ENCODE results near the gene NPC1L1.

NPC1L1 gene

DNA sequence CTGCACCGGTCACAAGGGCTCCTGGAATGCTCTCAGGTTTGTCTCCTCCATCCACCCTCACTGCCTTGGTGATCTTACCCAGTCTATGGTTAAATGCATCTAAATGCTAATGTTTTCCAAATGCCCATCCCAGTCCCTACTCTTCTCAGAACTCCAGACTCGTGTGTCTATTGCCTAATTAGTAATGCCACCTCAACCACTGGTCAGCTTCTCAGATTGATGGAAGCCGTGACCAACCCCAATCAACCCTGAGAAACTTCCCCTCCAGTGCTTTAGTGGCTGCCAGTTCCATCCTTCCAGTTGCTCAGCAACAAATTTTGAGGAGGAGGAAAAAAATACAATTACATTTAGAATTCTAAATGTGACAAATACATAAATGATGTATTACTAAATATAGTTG is 69.3 kb downstream of the NPC1L1 start:
- DNase-seq (ENCODE audit: low read depth in 3 of 3), result no peak

DNA sequence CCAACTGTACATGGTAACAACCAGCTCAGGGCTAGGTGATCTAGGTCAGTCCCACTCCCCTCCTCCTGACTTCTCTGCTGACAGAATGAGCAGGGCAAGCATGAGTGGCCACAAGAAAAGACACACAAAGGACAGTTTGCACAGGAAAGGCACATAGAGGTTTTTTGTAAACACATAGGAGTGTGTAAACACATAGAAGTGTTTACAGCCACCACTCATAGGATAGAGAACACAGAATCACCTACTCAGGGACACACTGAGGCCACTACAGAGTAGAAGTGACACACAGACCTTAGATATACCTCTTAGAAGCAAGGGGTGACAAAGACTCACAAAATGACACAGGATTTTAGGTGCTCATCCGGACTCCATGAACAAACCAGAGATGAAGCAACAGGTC is 69.7 kb downstream of the NPC1L1 start:
- DNase-seq (ENCODE audit: low read depth in 3 of 3), result no peak

DNA sequence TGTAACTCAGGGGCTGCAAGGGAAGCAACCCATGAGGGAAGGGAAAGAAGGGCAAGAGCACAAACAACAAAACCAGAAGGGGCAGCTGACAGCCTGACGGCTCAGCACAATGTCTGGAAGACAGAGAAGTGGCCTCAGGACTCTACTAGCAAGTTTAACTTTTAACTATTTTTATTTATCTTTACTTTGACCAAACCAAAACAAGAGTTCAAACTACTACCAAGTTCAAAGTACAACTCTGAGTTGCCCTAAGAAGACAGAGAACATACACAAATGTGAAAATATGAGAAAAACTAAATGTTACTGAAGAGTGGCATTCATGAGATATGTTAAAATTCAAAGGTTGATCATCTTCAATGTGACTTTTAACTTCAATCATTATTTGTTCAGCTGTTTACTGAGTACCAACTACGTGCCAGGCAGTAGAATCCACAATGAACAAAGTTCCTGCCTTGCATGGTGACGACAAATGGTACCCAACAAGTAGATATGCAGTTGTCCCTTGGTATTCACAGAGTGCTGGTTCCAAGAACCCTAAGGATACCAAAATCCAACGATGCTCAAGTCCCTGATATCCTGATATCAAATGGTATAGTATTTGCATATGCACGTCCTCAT is 70.4 kb downstream of the NPC1L1 start:
- DNase-seq (ENCODE audit: low read depth in 3 of 3), result no peak

DNA sequence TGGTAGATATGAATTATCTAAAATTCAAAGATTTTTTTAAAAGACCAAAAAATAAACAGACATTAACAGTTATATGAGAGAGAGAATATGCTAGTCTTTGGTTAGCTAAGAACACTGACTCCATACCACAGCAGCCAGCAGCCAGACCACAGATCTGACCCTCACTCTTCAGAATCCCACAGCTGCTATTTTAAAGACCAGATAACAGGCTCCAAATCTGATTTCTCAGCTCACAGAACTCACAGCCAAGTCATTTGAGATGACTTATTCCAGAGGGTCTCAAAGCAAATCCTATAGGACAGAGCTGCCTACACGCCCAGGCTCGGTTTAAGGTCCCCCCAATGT is 71.0 kb downstream of the NPC1L1 start:
- DNase-seq (ENCODE audit: low read depth in 3 of 3), result no peak

DNA sequence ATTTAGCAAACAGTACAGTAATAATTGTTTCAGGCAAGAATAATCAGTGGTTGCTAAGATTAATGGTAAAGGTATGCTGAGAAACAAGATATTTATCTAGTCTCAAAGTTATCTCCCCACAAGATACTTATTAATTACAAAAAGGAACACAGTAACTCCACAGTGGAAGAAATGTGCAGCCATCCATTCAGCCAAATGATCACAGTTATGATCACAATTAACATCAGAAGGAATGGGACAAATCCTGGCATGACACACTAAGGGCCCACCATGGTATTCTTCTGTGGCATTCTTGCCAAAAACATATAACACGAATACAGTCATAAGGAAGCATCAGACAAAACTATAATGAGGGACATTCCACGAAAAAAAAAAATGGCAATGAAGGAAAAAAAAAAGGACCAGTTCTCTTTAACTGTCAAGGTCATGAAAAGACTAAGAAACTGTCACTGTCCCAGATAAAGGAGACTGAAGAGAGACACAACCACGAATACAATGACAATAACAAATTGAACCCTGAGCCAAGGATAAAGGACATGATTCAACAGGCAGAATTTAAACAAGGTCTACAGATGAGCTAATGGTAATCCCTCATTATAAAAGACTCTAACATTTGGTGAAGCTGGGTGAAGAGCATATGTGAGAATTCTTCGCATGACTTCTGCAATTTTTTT is 71.5 kb downstream of the NPC1L1 start:
- DNase-seq (ENCODE audit: low read depth in 3 of 3), result no peak

DNA sequence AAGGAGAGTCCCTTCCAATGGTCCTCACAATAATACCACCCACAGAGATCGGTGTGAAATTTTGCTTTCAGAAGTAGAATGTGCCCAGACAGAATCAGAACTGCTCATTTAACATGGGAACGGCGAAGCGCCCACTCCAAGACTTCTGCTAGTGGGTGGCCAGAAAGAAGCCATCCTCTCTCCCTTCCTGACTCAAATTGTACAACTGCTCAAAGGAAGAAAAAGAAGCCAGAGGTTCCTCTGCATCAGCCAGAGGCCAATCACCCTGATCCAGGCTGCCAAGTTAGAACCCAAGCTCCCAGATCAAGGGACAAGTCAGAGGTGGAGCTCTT is 73.9 kb downstream of the NPC1L1 start:
- DNase-seq (ENCODE audit: low read depth in 3 of 3), result no peak

DNA sequence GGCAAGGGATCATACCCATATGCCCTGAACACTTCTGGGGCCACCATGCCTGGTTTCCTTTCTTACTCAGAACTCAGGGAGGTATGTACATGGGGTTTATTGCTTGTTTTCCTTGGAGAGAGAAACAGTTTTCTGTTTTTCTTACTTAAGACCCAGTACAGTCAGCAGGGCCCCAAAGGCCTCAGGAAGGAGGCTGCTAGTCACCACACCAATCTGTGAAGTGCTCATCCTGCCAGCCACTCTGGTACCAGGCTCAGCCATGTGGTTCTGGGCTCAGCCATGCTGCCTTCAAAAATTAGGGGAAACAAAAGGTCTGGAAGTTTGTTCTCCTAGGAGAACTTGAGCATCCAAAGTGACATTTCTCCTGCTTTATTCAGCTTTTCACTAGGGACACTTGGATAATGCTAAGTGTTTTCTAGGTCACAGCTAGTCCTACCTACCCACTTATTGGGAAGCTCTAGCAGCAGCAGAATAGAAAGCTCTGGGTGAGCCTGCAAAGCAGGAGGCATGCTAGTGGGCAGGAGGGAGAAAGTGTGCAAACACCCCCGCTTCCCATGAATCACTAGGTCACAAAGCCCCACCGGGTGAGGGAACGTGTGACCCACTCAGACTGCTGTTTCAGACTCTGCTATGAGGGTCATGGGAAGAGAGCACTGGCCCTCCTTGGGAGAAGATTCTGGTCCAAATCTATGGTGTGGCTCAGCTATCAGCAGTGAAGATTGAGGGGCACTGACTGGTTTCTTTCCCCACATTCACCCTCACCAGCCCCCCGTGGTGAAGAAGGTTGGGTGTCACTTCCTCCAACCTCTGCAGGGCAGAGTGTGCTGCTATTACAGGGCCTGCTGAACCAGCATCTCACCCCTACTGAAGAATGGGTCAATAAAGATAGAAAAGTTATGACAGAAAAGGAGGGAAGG is 74.6 kb downstream of the NPC1L1 start:
- DNase-seq (ENCODE audit: low read depth in 3 of 3), result no peak

DNA sequence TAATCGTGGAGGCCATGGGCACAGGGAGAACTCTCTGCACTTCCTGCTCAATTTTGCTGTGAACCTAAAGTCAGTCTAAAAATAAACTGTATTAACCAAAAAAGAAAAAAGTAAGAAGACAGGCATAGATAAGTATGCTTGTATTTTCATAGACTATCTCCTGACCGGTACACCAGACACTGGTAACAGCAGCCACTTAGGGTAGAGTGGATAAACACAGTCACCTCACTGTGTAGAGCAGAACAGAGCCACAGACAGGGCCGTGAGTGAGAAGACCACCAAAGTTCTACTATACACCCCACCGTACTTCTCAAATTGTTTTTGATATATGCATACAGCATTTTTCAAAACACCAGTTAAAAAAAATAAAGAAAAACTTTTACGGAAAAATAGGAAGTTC is 75.6 kb downstream of the NPC1L1 start:
- DNase-seq (ENCODE audit: low read depth in 3 of 3), result no peak

DNA sequence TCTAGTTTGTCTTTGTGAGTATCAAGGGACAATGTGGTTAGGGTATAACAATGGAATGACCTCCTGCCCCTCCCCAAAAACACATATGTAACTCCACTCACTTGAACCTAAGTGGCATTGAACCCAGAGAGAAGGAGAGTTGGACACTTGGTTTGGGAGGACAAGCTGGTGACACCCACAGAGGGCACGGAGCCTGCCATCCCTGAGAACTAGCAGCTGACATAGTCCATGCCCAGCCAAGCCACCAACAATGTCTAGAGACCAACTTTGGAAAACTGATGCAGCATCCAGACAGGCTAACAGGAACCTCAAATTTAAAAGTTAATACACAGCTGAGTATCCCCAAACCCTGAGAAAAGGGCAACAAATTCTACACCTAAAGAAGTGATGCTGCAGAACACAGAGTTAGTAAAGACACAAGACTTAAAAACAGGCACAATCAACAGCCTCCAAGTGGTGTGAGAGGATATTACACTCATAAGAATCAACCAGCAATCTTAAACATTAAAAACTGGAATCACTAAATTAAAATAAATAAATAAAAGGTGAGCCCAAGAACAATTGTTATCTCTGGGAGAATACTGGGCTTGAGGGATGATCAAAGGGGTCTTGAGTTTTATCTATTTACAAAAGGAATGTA is 77.8 kb downstream of the NPC1L1 start:
- DNase-seq (ENCODE audit: low read depth in 3 of 3), result no peak

Measured in stimulated activated CD4-positive, alpha-beta T cell treated with anti-CD3 and anti-CD28 coated beads, TNF-alpha, amount 100 ng/mL, for 24 hours (primary cell).